GM18498 (cell line): ENCODE results near the gene KRTCAP2.

Experiments
- ATAC-seq: cut with Tn5 transposase; IDR thresholded peaks from one replicate; pipeline ENCODE4 v1.9.1; 2021; ENCODE audit warnings: mild to moderate bottlenecking, moderate library complexity; ENCODE audit not compliant: unreplicated experiment

The KRTCAP2 gene

GRCh38 chr1:155135415-155136028, 37.6 kb downstream of the KRTCAP2 start, which contains the start of gene SLC50A1:
Gene SLC50A1 (plus strand): TSS chr1:155135852. CDS start chr1:155135912, 60 bp downstream.
- peak; percentile 78 for ATAC-seq

- peak; percentile 15 for ATAC-seq
Measured at GRCh38 chr1:155134880-155135414, 38.2 kb downstream of the KRTCAP2 start.

GRCh38 chr1:155134322-155134721, 38.8 kb downstream of the KRTCAP2 start:
- no peak for ATAC-seq

GRCh38 chr1:155133799-155134281, 39.3 kb downstream of the KRTCAP2 start:
- no peak for ATAC-seq

- ATAC-seq = no peak
Measured at GRCh38 chr1:155131856-155132255, 41.2 kb downstream of the KRTCAP2 start.

- no peak for ATAC-seq
Measured at GRCh38 chr1:155131285-155131684, 41.8 kb downstream of the KRTCAP2 start.

- no peak for ATAC-seq
Measured at GRCh38 chr1:155130272-155131006, 42.7 kb downstream of the KRTCAP2 start.

GRCh38 chr1:155128755-155129473, 44.2 kb downstream of the KRTCAP2 start:
- ATAC-seq = no peak

- no peak for ATAC-seq
Measured at GRCh38 chr1:155127967-155128754, 44.9 kb downstream of the KRTCAP2 start.

GRCh38 chr1:155127105-155127966, 45.8 kb downstream of the KRTCAP2 start, which contains the start of gene EFNA1:
Gene EFNA1 (plus strand): TSS chr1:155127876. CDS start chr1:155127978, 102 bp downstream.
- ATAC-seq = no peak

GRCh38 chr1:155126556-155127104, 46.5 kb downstream of the KRTCAP2 start:
- ATAC-seq = no peak

- no peak for ATAC-seq
Measured at GRCh38 chr1:155125946-155126555, 47.1 kb downstream of the KRTCAP2 start.

- ATAC-seq = no peak
Measured at GRCh38 chr1:155125511-155125945, 47.6 kb downstream of the KRTCAP2 start.

- no peak for ATAC-seq
Measured at GRCh38 chr1:155124503-155125463, 48.3 kb downstream of the KRTCAP2 start.

GRCh38 chr1:155123801-155124200, 49.3 kb downstream of the KRTCAP2 start:
- no peak for ATAC-seq

- ATAC-seq = no peak
Measured at GRCh38 chr1:155122308-155122707, 50.8 kb downstream of the KRTCAP2 start.

- no peak for ATAC-seq
Measured at GRCh38 chr1:155121249-155121648, 51.9 kb downstream of the KRTCAP2 start.

GRCh38 chr1:155120253-155120652, 52.9 kb downstream of the KRTCAP2 start:
- ATAC-seq = no peak
